Inflammatory macrophage treated with lipopolysaccharide for 1 hour (primary cell): ENCODE results near the gene PAQR8.
"Not testable (repeated sequence)": the region's sequence is repeated elsewhere in the genome, so short reads cannot be mapped to it uniquely, and the experiment has no call there.

Experiments used
- DNase-seq, 2 donors: peaks; one replicate each; pipeline ENCODE4 v3.0.0-alpha.2; 2020 to 2022

The PAQR8 gene

GRCh38 chr6:52415917-52416628, 54.1 kb downstream of the PAQR8 start:
- peak in 1 of 2 donors; percentile 16 for DNase-seq

- peak; percentile 30 to 80 for DNase-seq
These were observed 54.7 kb downstream of the PAQR8 start for GRCh38 chr6:52416629-52417151.

GRCh38 chr6:52417675-52418111, 55.7 kb downstream of the PAQR8 start:
- DNase-seq = no peak

- no peak for DNase-seq
These were observed 56.7 kb downstream of the PAQR8 start for GRCh38 chr6:52418606-52419005.

- peak; percentile 95 to 98 for DNase-seq
These were observed 58.1 kb downstream of the PAQR8 start, which contains the start of gene EFHC1 for GRCh38 chr6:52419809-52420667. Gene EFHC1, plus strand, starts transcription at chr6:52420342. Its CDS starts 69 bp downstream, at chr6:52420411.

- peak in 1 of 2 donors; percentile 8 for DNase-seq
These were observed 58.9 kb downstream of the PAQR8 start for GRCh38 chr6:52420668-52421358.

GRCh38 chr6:52422156-52422555, 60.2 kb downstream of the PAQR8 start:
- DNase-seq = peak in 1 of 2 donors; percentile 6

- DNase-seq = no peak
These were observed 61.5 kb downstream of the PAQR8 start for GRCh38 chr6:52423448-52423847.

GRCh38 chr6:52423971-52424381, 62.0 kb downstream of the PAQR8 start:
- no peak for DNase-seq

- no peak for DNase-seq
These were observed 62.6 kb downstream of the PAQR8 start for GRCh38 chr6:52424513-52424912.

- DNase-seq = no peak
These were observed 64.7 kb downstream of the PAQR8 start for GRCh38 chr6:52426667-52427066.

GRCh38 chr6:52433294-52433693, 71.3 kb downstream of the PAQR8 start:
- DNase-seq = not testable (repeated sequence)

- no peak for DNase-seq
These were observed 73.4 kb downstream of the PAQR8 start for GRCh38 chr6:52435345-52435744.

- peak; percentile 58 to 64 for DNase-seq
These were observed 77.0 kb downstream of the PAQR8 start for GRCh38 chr6:52438926-52439325.

GRCh38 chr6:52454556-52454955, 92.6 kb downstream of the PAQR8 start:
- DNase-seq = no peak

- no peak for DNase-seq
These were observed 95.1 kb downstream of the PAQR8 start for GRCh38 chr6:52457096-52457495.
